ENCODE measurements around the gene EIF3B. TPM values are rescaled to one million over a fixed set of nuclear protein-coding genes. Genes with fewer than 3 reads are reported as not detected.

Gene EIF3B
- polyA plus RNA-seq, 1 experiment, result 92.7 TPM

DNA sequence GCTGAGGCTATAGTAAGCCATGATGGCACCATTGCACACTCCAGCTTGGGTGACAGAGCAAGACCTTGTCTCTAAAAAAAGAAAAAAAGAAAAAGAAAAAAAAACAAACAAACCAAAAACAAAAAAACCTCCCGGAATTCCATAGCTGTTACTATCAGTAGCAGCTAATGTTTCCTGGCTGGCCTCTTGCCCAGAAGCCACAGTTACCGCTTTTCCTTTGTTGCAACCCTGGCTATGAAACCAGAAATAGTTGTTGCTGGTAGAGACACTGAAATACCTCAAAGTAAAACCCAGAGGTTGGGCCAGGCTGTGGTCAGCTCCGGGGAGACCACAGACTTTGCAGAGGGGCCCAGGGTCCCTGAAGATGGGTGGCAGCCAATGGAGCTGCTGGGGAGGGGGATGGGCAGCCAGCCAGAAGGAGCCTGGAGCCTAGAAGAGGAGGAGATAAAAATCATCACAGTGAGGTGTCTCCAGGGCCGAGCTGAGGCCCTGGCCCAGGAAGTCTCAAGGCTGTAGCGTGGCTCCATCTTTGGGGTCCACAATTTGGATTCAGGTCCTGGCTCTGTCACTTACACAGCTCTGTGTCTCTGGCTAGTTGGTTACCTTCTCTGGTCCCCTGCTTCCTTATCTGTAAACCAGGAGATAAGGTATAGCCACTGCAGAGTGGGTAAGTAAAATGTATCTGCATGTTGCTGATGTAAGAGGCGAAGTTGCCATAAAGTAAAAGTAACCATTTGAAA, 45.4 kb downstream of the EIF3B start:
- H3K27me3 ChIP-seq (ENCODE audit: control insufficient read depth, insufficient read depth, low read length), result no peaks in the 10 kb centered on the region
- TF ChIP-seq, protein P1, sequence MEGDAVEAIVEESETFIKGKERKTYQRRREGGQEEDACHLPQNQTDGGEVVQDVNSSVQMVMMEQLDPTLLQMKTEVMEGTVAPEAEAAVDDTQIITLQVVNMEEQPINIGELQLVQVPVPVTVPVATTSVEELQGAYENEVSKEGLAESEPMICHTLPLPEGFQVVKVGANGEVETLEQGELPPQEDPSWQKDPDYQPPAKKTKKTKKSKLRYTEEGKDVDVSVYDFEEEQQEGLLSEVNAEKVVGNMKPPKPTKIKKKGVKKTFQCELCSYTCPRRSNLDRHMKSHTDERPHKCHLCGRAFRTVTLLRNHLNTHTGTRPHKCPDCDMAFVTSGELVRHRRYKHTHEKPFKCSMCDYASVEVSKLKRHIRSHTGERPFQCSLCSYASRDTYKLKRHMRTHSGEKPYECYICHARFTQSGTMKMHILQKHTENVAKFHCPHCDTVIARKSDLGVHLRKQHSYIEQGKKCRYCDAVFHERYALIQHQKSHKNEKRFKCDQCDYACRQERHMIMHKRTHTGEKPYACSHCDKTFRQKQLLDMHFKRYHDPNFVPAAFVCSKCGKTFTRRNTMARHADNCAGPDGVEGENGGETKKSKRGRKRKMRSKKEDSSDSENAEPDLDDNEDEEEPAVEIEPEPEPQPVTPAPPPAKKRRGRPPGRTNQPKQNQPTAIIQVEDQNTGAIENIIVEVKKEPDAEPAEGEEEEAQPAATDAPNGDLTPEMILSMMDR (IDR thresholded peaks at IDR 0.05; ENCODE audit: insufficient read depth, low read depth, low read length), result no peak
- POLR2A ChIA-PET, result interaction anchor here (0.6 to 0.7 kb wide), 4 partner anchors 18 to 537 kb away, joined by 3 to 7 read pairs (median 4); no protein-coding TSS in a partner anchor
- no peaks in the 10 kb centered on the region for H3K36me3 ChIP-seq (ENCODE audit: control insufficient read depth, insufficient read depth, low read length)
- DNase-seq (ENCODE audit: low read depth), result peak; percentile 81
- no peak overlapping the region for H3K4me3 ChIP-seq (ENCODE audit: low read depth, low read length)
- CTCF ChIA-PET, result interaction anchor here (0.6 to 1.5 kb wide), 2 partner anchors 38 to 69 kb away, joined by 3 to 5 read pairs; no protein-coding TSS in a partner anchor

DNA sequence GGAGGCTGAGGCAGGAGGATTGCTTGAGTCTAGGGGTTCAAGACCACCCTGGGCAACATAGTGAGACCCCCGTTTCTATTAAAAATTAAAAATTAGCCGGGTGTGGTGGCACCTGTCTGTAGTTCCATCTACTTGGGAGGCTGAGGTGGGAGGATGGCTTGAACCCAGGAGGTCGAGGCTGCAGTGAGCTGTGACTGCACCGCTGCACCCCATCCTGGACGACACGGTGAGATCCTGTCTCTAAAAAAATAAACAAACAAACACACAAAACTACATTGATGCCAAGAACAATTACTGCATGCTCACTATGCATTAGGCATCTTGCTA, 48.0 kb downstream of the EIF3B start:
- H3K27me3 ChIP-seq (ENCODE audit: control insufficient read depth, insufficient read depth, low read length), result no peaks in the 10 kb centered on the region
- no peak for DNase-seq (ENCODE audit: low read depth)
- peak overlapping the region; percentile 79 for H3K4me3 ChIP-seq (ENCODE audit: low read depth, low read length)
- TF ChIP-seq, protein P1 (IDR thresholded peaks at IDR 0.05; ENCODE audit: insufficient read depth, low read depth, low read length), result no peak
- ChIA-PET POLR2A (no interaction called here), CTCF (interaction anchor here (0.6 kb wide), 1 partner anchor 11 kb away, joined by 3 read pairs; no protein-coding TSS in a partner anchor)
- H3K36me3 ChIP-seq (ENCODE audit: control insufficient read depth, insufficient read depth, low read length), result no peaks in the 10 kb centered on the region

DNA sequence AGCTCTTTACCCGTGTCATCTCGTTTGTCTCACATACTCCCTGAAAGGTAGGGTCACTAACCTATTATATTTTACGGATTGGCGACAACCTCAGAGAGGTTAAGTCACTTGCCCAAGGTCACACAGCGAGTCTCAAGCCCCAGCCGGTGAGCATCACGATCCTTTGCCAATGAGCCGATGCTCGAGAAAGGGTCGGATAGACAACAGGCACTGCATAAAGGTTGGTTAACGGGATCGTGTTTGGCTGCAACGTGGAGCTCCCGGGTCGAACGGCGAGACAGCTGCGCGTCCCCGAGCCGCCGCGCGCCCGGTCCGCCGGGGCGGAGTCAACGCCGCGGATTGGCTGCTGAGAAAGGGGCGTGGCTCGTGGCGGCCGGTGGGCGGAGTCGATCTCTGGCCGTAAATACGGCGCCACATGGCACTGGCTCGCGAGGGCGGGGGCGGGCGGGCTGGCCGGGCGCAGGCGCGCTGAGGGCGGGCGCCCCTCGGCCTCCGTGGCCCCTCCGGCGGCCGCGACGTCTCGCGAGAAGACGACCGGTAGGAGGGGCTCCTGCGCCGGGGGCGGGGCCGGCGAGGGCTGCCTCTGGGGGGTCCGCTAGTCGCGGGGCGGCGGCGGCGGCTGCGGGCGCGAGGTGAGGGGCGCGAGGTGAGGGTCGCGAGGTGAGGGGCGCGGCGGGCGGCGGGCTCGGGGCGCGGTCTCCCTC, 48.5 kb downstream of the EIF3B start, which contains the start of gene CHST12:
Gene CHST12 (plus strand): TSS at position 598 of the 704 bp plus-strand sequence. CDS start 29,029 bp downstream, outside the sequence.
- Histone ChIP-seq H3K27me3 (ENCODE audit: control insufficient read depth, insufficient read depth, low read length) (no peaks in the 10 kb centered on the region), H3K36me3 (ENCODE audit: control insufficient read depth, insufficient read depth, low read length) (no peaks in the 10 kb centered on the region), H3K4me3 (ENCODE audit: low read depth, low read length) (peak within 1 kb of the TSS; percentile 89)
- TF ChIP-seq, protein P1 (IDR thresholded peaks at IDR 0.05; ENCODE audit: insufficient read depth, low read depth, low read length), result no peak
- ChIA-PET POLR2A (no interaction called here), CTCF (interaction anchor here (0.6 kb wide), 1 partner anchor 12 kb away, joined by 3 read pairs; no protein-coding TSS in a partner anchor)
- DNase-seq (ENCODE audit: low read depth), result peak; percentile 52

DNA sequence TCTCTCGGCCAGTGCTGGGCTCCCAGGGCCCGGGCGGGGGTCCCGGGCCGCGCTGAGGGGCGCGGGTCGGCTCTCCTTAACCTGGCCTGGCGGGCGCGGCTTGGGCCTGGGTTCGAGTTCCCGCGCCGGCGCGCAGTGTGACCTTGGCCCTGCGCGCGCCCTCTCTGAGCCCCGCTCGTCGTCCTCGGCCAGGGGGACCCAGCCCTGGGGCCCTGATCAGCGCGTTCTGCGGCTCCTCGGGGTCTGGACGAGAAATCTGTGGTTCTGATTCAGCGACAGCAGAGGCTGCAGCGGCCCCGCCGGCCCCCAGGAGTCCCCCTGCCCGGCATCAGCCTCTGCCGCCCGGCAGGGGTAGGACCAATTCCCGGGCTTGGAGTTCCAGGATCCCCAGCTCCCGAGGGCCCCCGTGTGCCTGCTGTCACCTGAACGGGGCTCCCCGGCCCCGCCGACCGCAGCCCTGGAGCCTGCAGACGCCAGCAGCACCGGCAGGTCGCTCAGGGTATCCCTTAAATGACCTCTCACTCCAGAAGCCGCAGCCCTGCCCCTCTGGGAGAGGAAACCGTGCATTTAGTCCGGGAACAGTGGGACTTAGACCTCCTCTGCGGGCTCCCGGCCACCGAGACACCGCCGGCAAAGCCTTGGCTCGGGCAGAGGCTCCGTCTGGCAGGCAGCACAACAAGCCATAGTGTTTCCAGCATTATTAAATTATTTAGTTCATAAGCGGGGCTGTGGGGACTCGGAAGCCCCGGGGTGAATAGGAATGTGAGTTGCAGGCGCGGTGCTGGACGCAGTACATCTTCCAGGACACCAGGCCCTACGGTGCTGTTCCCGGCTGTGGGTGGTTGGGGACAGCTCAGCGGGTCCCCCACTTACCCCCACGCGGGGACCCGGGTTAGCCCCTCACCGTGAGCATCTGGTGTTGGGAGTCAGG, 49.4 kb downstream of the EIF3B start:
- CTCF ChIA-PET, result interaction anchor here (1.7 kb wide), 2 partner anchors 47 to 65 kb away, joined by 4 to 6 read pairs; no protein-coding TSS in a partner anchor
- DNase-seq (ENCODE audit: low read depth), result no peak
- POLR2A ChIA-PET, result no interaction called here

More for the DNA sequence above, 49.4 kb downstream of the EIF3B start:
- TF ChIP-seq, protein P1 (IDR thresholded peaks at IDR 0.05; ENCODE audit: insufficient read depth, low read depth, low read length), result peak; percentile 48
- Histone ChIP-seq H3K36me3 (ENCODE audit: control insufficient read depth, insufficient read depth, low read length) (no peaks in the 10 kb centered on the region), H3K27me3 (ENCODE audit: control insufficient read depth, insufficient read depth, low read length) (no peaks in the 10 kb centered on the region), H3K4me3 (ENCODE audit: low read depth, low read length) (peak overlapping the region; percentile 89)
